HS-5 (cell line): Measurements from ENCODE around the gene GATB.
"Not testable (repeated sequence)": the region's sequence is repeated elsewhere in the genome, so short reads cannot be mapped to it uniquely, and the experiment has no call there.

ENCODE experiments used
- DNase-seq: peaks from one replicate; pipeline ENCODE4 v3.0.0-alpha.2; 2012; ENCODE audit warnings: low read depth

Gene GATB

GRCh38 chr4:151785484-151786157, 24.8 kb upstream of the GATB start:
- DNase-seq: no peak

- DNase-seq: no peak
Measured at GRCh38 chr4:151784706-151785105, 23.9 kb upstream of the GATB start.

GRCh38 chr4:151783867-151784266, 23.1 kb upstream of the GATB start:
- no peak for DNase-seq

- DNase-seq: no peak
Measured at GRCh38 chr4:151782296-151782695, 21.5 kb upstream of the GATB start.

- DNase-seq: no peak
Measured at GRCh38 chr4:151781026-151781425, 20.2 kb upstream of the GATB start.

- DNase-seq: no peak
Measured at GRCh38 chr4:151777471-151777870, 16.7 kb upstream of the GATB start.

GRCh38 chr4:151774324-151774723, 13.5 kb upstream of the GATB start:
- DNase-seq: no peak

GRCh38 chr4:151772274-151772673, 11.5 kb upstream of the GATB start:
- DNase-seq: no peak

- DNase-seq: no peak
Measured at GRCh38 chr4:151771664-151772063, 10.9 kb upstream of the GATB start.

- no peak for DNase-seq
Measured at GRCh38 chr4:151770154-151770553, 9.3 kb upstream of the GATB start.

- no peak for DNase-seq
Measured at GRCh38 chr4:151768835-151769234, 8.0 kb upstream of the GATB start.

- DNase-seq: no peak
Measured at GRCh38 chr4:151766691-151767090, 5.9 kb upstream of the GATB start.

- DNase-seq: no peak
Measured at GRCh38 chr4:151760002-151760401, 805 bp downstream of the GATB start.

- no peak for DNase-seq
Measured at GRCh38 chr4:151753056-151753455, 7.8 kb downstream of the GATB start.

GRCh38 chr4:151750156-151750555, 10.7 kb downstream of the GATB start:
- no peak for DNase-seq

GRCh38 chr4:151745481-151746231, 15.2 kb downstream of the GATB start:
- no peak for DNase-seq

- peak; percentile 74 for DNase-seq
Measured at GRCh38 chr4:151744614-151745013, 16.2 kb downstream of the GATB start.

- DNase-seq: no peak
Measured at GRCh38 chr4:151743894-151744293, 16.9 kb downstream of the GATB start.

- no peak for DNase-seq
Measured at GRCh38 chr4:151743128-151743854, 17.5 kb downstream of the GATB start.

GRCh38 chr4:151738720-151739517, 21.9 kb downstream of the GATB start:
- no peak for DNase-seq

GRCh38 chr4:151736852-151737251, 24.0 kb downstream of the GATB start:
- not testable (repeated sequence) for DNase-seq

- no peak for DNase-seq
Measured at GRCh38 chr4:151736361-151736760, 24.4 kb downstream of the GATB start.
